NCI-H1436 (cell line): ENCODE measurements around the gene PAX7.

Experiments
- DNase-seq: peaks from one replicate; lab custom pipeline; 2025; lab: John Stamatoyannopoulos, UW

Gene PAX7

GRCh38 chr1:18795002-18795689 is 164.5 kb downstream of the PAX7 start:
- no peak for DNase-seq

- DNase-seq: no peak
Measured at GRCh38 chr1:18796950-18797349, 166.3 kb downstream of the PAX7 start.
